ENCODE measurements around the gene RBM47.
"Not testable (repeated sequence)": the region's sequence is repeated elsewhere in the genome, so short reads cannot be mapped to it uniquely, and the experiment has no call there.

The RBM47 gene

DNA sequence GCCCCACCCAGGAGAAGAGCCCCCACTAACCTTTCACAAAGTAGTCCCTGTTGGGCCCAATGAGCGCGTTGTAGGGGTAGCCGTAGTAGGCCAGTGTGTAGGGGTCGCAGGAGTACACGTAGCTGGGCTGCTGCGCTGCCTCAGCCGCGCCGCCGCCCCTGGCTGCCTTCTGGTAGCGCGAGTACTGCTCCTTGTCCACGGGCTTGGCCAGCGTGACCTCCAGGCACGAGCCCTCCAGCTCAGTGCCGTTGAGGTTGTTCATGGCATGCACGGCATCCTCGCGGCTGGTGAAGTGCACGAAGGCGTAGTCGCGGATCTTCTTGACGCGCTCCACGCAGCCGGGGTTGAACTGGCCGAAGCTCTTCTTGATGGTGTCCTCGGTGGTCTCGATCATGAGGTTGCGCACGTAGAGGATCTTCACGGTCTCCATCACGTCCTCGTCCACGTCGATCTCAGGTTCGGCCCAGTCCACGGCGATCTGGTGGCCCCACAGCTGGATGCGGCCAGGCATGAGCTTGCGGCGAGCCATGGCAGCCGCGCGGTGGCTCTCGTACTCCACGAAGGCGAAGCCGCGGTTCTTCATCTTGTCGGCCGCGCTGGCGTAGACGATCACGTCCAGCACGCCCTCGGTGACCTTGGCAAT lies 191.8 kb downstream of the RBM47 start:
- DNase-seq, result no peak

DNA sequence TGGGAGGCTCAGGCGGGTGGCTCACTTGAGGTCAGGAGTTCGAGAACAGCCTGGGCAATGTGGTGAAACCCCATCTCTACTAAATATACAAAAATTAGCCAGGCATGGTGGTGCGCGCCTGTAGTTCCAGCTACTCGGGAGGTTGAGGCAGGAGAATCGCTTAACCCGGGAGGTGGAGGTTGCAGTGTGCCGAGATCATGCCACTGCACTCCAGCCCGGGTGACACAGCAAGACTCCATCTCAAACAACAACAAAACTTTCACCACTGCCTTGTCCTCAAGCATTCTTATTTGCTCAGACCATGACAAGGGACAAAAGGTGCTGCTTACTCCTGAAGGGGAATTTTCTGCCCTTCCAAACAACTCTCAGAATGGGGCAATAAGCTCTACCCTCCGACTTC lies 194.4 kb downstream of the RBM47 start:
- not testable (repeated sequence) for DNase-seq

DNA sequence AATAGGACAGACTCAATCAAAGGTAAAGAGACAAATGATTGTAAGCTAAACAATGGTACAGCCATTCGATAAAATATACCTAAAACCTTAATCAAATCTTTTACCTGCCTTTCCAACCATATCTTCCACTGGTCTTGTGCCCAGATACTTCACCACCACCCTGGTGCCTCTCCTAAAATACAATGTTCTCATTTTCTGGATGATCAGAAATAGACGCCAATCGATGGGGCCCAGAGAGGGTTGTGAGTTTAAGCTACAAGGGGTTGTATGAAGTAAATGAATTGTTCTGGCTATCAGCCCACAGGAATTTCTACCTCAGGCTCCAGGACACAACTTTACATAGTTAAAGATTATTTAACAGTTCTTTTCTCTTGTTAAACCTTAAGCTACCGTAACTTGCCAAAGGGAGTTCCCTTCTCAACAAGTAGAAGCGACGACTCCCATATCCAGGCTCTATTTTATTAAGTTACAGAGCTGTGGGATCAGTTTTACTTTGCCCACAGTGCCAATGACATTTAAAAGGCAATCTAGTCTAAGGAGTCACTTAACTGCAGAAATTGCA lies 195.5 kb downstream of the RBM47 start:
- no peak for DNase-seq

DNA sequence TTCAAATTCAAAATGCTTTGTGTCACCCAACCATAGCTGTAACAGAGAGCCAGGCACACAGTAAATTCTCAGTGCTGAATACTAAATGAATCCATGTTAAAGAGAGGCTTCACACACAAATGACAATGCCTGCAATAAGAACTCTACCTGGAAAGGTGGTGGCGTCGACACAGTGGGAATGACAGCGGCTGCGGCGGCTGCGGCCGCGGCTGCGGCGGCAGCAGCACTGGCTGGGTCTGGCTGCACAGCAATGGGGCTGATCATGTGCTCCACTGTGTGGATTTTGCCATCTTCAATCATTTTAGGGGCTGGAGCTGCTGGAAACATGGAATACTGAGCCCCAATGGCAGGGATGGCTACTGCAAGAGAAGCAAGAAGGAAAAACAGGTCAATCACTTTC lies 197.2 kb downstream of the RBM47 start:
- no peak for DNase-seq

DNA sequence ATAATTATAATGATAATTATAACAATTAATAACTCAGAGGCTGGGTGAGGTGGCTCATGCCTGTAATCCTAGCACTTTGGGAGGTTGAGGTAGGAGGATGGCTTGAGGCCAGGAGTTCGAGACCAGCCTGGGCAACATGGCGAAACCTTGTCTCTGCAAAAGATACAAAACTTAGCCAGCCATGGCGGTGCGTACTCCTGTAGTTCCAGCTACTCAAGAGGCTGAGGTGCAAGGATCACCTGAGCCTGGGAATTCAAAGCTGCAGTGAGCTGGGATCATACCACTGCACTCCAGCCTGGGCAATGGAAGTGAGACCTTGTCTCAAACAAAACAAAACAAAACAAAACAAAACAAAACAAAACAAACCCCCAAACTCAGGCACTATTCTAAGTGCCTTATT lies 201.8 kb downstream of the RBM47 start:
- DNase-seq, result not testable (repeated sequence)

DNA sequence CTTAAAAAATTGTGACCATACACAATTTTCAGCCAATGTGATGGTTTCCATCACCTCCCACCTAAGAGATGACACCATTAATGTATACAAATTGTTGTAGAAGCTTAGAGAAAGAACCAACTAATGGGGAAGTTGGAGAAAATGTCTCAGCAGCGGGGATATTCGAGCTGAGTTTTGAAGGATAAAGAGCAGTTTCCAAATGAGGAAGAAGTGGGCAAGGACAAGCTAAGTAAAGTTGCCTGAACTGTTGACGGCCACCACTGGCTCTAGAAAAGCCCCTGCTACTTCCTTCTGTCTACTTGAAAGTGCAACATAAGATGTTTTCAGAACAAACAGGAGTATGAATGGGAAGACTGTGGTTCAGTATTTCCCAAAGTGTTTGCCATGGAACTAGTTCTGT lies 202.5 kb downstream of the RBM47 start:
- DNase-seq, result no peak

DNA sequence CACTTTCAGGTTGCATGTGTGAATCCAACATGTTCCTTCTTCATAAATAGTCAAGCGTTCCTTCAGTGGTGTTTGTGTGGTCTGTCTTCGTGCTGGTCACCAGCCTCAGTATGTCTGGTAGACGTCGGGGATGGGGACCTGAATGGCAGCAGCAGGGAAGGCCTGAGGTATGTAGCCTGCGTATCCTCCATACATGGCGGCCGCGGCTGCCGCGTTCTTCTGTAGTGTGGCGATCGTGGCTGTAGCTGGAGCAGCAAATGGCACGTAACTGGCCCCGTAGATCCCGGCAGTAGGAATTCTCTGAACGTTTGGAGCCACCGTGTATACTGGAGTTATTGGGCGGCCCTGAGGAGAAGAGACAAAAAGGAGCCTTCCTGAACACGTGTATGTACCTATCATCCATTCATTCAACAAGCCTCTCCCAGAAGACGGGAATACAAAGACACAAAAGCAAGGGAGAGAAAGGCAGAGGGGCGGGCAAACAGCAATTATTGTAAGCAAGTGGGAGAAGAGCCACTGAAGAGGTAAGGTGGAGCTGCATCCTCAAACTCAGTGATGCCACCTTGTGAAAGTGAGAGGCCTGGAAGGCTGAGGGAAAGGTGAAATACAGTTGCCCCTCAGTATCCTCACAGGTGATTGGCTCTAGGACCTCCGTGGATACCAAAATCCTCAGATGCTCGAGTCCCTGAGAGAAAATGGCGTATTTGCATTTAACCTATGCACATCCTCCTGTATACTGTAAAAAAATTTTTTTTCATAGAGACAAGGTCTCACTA lies 203.7 kb downstream of the RBM47 start:
- DNase-seq, result no peak

DNA sequence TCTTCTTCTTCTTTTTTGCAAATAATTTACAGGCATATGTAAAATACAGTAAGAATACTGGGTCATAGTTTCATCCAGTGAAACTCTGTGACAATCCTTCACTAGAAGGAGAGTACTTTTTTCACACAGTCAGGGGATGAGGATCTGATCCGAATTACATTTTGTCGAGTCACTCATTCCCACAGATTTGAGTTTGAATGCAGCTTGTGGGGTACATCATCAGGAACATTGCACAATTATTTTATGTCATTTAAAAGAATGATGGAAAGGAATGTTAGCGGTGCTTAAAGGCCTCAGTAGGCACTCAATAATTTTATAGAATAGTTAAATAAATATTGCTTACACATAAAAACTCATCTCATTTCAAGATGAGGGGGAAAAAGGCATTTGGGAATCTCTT lies 205.9 kb downstream of the RBM47 start:
- DNase-seq, result no peak

DNA sequence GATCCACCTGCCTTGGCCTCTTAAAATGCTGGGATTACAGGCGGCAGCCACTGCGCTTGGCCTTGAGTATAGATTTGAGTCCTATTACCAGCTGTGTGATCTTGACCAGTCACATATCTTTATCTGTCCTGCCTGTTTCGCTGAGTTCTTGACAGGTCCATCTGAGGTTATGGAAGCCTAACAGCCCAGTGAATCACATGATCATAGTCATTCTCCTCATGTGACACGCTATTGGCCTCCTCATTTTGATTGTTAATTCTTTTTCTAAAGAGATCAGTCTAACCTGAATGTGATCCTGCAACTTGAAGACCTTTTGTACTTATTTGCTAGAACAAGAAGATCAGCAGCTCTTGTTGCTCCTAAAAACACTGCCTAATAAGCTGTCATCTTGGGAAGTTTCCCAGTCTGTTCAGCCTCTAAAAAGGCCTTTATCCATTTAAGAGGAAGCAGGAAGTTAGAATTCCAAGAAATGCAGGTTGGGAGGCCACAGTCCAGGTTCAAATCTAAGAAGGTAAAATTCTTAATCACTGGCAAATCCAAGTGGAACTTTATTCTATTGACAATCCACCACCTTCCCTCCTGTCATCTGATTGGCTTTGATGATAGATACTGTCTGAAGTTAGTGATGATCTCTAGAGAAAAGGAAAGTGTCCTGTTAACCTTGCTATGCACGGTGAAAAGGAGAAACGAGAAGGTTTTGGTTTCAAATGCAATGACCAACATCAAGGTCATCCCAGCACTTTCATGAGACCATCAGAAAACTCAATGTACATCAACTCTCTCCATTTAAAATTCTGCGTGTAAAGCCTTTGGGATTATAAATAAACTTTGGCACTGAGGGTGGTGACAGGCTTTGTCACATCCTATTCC lies 207.6 kb downstream of the RBM47 start:
- DNase-seq, result no peak

DNA sequence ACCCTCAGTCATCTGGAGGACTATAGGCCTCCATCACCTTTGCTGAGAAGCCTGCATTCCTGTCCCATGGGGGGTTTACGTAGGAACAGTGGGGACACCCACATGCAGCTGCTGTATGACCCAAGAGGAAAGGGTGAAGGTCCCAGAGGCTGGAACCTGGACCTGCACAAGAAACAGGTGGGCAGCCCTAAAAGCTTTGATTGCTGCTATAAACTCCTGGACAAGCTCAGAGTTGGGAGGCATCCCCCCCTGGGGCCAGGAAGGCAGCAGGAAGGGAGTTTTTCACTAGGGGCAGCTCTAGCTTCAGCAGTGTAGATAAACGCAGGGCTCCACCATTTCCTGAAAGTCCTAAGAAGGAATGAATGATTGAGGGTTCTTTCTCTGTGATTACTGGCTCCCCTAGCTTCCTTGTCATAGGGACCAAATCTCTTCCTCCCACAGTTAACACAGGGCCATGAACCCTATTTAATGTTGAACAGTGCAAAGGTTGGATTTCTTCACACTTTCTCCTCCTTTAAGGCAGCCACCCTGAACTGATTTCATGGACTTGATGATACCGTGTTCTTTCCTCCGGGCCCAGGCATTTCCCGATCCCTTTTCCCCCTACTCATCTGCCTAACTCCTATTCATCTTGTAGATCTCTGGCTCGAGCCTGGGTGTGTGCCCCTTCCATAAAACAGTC lies 210.3 kb downstream of the RBM47 start:
- DNase-seq, result no peak

DNA sequence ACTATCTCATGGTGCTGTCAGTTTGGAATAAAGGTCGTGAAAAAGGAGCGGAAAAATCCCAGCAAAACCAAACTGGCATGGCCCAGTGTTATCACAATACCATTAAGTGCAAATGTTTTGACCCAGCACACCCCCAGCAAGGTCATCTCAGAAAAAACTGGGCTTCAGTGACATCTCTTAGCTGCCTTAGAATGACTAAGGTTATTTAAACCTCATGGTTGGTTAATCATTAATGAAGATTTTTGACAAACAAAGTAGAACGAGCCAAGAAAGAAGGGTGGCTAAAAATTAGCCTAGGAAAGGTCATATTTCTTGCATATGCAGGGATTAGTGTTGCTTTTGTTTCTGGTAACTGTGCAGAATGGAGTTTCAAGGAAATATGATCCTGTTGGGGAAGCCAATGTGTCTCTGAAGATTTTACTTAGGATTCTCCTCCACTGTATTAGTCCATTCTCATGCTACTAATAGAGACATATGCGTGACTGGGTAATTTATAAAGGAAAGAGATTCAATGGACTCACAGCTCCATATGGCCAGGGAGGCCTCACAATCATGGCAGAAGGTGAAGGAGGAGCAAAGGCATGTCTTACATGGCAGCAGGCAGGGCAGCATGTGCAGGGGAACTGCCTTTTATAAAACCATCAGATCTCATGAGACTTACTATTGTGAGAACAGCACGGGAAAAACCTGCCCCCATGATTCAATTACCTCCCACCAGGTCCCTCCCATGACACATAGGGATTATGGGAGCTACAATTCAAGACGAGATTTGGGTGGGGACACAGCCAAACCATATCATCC lies 211.0 kb downstream of the RBM47 start:
- DNase-seq, result no peak

DNA sequence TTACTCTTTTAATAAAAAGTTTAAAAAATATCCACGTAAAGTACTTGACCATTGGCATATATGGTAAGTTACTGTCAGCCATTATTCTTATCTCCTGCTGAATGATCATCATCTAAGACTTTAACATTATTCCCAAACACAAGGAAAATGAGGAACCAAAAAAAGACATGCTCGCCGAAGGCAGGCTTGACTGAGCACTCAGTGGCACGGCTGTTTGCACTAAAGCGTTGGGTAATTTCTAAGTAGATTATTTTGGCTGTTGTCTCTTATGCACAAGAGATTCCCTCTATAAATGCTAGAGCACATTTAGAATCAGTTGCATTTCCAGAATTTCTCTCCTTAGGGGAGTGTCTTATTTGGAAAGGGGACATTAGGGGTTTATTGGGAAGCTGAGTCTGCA lies 211.7 kb downstream of the RBM47 start:
- DNase-seq, result no peak

DNA sequence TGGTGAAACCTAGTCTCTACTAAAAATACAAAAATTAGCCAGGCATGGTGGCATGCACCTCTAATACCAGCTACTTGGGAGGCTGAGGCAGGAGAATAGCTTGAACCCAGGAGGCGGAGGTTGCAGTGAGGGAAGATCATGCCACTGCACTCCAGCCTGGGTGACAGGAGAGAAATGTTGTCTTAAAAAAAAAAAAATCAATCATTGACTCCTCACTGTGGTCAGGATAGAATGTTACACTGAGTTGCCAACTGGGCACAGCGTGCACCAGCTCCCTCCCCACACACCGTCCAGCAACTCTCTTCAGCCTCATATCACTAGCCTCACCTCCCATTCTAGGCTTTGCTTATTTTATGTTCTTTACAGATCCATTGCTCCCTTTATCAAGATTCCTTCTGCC lies 215.0 kb downstream of the RBM47 start:
- no peak for DNase-seq

DNA sequence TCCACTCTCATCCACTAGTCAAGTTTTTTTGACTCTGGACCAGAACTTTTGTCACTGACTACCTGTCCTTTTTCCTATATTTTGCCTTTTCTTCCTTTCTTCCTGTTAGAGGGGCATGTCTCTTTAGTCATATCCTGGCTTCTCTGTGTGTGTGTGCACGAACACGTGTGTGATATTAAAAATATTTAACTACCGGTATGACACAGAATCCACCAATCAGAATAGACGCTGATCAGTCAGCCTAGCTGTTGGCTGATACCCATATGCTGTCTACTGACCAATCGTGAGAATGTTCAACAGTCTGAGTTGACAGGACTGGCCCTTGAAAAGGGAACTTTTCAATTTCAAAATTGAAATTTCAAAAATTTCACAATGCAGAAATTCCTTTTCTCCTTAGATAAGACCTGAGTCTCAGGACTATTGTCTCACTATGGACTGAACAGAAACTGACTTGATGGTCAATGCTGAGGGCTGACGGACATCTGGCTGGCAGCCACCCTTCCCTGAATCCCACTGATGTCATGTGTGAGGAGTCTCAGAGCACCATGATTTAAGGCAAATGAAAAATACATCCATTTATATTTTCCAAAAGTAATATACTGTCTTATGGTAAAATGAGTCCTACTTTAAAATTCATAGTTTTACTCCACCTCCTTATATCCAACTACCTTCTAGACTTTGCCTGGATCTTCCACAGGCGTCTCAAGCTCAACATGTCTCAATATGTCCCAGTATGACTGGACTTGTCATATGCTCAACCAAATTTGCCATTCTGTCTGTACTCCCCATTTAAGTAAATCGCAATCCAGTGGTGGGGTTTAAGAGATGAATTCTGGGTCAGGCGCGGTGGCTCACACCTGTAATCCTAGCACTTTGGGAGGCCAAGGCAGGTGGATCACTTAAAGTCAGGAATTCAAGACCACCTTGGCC lies 216.5 kb downstream of the RBM47 start:
- no peak for DNase-seq

DNA sequence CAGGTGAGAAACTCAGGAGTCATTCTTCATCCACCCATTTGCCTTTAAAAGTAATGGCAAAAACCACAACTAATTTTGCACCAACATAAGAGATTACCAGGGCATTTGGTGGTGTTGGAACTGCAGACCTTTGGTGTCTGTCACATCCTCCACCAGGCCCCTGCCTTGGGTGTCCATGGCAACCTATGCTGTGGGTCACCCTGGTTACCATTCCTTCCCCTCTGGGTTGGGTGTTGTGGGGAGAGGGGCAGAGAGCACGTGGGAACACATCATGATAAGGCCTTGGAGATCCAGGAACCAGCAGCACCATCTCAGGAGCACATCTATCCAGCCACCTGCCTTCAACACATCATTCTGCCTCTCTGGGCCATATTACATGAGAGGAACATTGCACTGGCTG lies 217.3 kb downstream of the RBM47 start:
- DNase-seq, result no peak

DNA sequence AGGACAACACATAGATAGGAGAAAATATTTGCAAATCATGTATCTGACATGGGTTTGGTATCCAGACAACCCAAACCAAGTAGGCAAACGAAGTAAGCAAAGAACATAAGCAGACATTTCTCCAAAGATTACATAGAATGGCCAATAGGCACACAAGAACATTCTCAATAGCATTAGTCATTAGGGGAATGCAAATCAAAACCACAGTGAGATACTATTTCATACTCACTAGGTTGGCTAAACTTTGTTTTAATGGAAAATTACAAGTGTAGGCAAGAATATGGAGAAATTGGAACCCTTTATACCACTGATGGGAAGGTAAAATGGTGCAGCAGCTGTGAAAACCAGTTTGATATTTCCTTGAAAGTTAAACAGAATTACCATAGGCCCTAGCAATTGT lies 219.8 kb downstream of the RBM47 start:
- no peak for DNase-seq

DNA sequence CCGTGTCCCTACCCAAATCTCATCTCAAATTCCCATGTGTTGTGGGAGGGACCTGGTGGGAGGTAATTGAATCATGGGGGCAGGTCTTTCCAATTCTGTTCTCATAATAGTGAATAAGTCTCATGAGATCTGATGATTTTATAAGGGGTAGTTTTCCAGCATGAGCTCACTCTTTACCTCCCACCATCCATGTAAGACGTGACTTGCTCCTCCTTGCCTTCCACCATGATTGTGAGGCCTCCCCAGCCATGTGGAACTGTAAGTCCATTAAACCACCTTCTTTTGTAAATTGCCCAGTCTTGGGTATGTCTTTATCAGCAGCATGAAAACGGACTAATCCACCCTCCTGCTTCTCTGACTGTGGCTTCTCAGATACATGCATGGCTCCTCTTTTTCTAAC lies 222.2 kb downstream of the RBM47 start:
- DNase-seq, result not testable (repeated sequence)

DNA sequence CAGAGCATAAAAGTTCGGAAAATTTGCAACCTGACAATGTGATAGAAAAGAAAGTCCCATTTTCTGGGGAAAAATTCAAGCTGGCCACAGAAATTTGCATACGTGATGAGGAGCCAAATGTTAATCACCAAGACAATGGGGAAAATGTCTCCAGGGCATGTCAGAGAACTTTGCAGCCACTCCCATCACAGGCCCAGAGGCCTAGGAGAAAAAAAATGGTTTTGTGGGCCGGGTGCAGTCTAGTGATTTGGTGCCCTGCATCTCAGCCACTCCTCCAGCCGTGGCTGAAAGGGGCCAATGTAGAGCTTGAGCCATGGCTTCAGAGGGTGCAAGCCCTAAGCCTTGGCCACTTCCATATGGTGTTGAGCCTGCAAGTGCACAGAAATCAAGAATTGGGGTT lies 223.3 kb downstream of the RBM47 start:
- no peak for DNase-seq

DNA sequence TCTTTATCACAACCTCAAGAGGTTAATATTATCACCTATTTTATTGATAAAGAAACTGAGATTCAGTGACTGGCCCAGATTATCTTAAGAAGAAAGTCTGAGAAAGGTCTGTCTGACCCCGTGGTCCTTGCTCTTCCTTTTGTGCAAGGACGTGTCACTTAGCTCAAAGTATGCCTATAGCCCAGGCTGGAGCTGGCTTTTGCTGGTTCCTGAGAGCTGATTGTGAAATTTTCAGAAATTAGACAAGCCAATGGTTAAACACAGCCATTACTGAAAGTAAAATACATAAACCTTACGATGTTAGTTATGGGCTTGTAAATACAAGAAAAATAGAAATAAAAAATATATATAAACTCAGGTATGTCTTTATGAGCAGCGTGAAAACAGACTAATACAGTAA lies 224.5 kb downstream of the RBM47 start:
- no peak for DNase-seq

DNA sequence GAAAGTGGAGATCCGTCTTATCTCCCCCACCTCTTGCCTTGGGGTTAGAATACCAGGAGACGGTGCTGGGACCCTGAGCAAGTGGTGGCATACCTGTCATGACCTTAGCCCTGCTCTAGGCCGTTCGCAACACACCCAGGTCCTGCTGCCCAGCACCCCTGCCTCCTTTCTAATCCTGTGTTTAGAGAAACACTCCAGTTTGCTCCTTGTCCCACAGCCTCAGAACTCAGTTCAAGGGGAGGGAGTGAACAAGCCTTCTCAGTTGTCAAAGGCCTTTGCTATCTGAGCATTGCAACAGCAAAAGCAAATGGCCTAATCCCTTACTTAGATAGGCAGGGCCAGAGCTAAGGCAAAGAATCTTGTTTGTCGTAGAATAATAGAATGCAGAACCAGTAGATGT lies 226.6 kb downstream of the RBM47 start:
- DNase-seq, result no peak

DNA sequence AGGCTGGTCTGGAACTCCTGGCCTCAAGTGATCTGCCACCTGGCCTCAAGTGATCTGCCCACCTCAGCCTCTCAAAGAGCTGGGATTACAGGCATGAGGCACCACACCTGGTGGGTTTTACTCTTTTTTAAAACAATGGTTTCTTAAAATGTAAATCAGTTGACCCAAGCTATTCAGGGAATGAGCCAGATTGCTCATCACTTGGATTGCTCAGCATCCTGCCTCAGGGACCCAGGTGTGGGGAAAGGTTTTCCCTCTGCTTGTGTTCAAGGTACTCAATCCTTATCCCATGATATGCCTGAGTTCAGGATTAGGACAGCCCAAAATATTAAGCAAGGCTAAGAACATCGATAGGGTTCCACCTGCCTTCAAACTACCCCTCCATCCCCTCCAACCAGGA lies 227.1 kb downstream of the RBM47 start:
- DNase-seq, result no peak

All from T-helper 9 cell (primary cell).